ENCODE measurements around the gene NCKAP5.

Gene NCKAP5

GRCh38 chr2:133253793-133254192 is 314.5 kb downstream of the NCKAP5 start:
- Mint-ChIP-seq H3K4me3 (no peak overlapping the region), H3K27ac (no peak overlapping the region), H3K4me1 (no peaks in the 10 kb centered on the region), H3K27me3 (ENCODE audit: low read depth) (no peaks in the 10 kb centered on the region), H3K9me3 (no peaks in the 10 kb centered on the region), H3K36me3 (ENCODE audit: low read depth) (no peaks in the 10 kb centered on the region)
- TF ChIP-seq, protein P1, sequence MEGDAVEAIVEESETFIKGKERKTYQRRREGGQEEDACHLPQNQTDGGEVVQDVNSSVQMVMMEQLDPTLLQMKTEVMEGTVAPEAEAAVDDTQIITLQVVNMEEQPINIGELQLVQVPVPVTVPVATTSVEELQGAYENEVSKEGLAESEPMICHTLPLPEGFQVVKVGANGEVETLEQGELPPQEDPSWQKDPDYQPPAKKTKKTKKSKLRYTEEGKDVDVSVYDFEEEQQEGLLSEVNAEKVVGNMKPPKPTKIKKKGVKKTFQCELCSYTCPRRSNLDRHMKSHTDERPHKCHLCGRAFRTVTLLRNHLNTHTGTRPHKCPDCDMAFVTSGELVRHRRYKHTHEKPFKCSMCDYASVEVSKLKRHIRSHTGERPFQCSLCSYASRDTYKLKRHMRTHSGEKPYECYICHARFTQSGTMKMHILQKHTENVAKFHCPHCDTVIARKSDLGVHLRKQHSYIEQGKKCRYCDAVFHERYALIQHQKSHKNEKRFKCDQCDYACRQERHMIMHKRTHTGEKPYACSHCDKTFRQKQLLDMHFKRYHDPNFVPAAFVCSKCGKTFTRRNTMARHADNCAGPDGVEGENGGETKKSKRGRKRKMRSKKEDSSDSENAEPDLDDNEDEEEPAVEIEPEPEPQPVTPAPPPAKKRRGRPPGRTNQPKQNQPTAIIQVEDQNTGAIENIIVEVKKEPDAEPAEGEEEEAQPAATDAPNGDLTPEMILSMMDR (IDR thresholded peaks at IDR 0.05; ENCODE audit: unreplicated experiment in 3 of 3) = no peak

DNA sequence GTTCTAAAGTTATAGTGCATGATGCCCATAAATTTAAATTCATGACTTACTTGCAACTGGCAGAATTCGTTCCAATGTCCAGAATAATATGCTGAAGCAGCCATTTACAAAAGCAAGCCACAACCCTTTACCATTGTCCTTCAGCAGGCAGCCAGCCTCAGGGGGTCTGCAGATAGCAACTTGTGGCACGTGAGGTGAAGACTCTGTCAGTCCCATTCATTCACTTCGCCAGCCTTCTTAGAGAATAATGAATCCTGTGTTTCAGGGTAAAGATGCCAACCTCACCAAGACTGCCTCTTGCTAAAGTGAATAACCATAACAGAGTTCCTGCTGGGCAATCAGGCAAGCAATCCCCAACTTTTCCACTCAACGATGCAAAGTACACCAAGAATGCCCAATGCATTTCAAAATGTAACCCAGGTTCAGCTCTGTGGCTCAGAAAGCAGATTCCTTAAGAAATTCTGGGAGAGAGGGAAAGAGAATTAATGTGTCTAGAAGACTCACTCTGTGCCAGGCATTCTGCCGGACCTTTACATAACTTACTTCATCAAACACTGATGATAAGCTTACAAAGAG is 315.4 kb downstream of the NCKAP5 start:
- Mint-ChIP-seq H3K4me1 (no peaks in the 10 kb centered on the region), H3K36me3 (ENCODE audit: low read depth) (no peaks in the 10 kb centered on the region), H3K27me3 (ENCODE audit: low read depth) (no peaks in the 10 kb centered on the region), H3K4me3 (no peak overlapping the region), H3K9me3 (no peaks in the 10 kb centered on the region), H3K27ac (no peak overlapping the region)
- TF ChIP-seq, protein P1 (IDR thresholded peaks at IDR 0.05; ENCODE audit: unreplicated experiment in 3 of 3) = no peak

DNA sequence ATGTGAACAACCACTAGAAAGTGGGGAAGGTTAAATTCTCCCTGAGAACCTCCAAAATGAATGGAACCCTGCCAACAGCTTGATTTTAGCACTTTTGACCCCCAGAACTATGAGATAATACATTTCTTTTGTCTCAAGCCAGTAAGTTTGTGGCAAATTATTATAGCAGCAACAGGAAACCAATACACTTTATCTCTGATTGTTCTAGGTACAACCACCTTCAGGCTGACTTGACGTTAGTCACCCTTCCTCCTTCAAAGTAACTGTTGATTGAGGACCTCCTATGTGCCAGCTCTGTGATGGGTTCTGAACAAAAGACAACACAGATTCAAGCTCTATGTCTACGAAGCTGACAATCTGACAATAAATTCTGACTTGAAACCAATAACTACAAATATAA is 318.9 kb downstream of the NCKAP5 start:
- TF ChIP-seq, protein P1 (IDR thresholded peaks at IDR 0.05; ENCODE audit: unreplicated experiment in 3 of 3) = no peak
- Mint-ChIP-seq H3K9me3 (no peaks in the 10 kb centered on the region), H3K4me1 (peaks cover 5% of the 10 kb centered on the region), H3K27me3 (ENCODE audit: low read depth) (no peaks in the 10 kb centered on the region), H3K36me3 (ENCODE audit: low read depth) (no peaks in the 10 kb centered on the region), H3K27ac (no peak overlapping the region), H3K4me3 (no peak overlapping the region)

GRCh38 chr2:133248264-133248663 is 320.0 kb downstream of the NCKAP5 start:
- Mint-ChIP-seq H3K27me3 (ENCODE audit: low read depth) (no peaks in the 10 kb centered on the region), H3K9me3 (no peaks in the 10 kb centered on the region), H3K4me1 (peaks cover 5% of the 10 kb centered on the region), H3K4me3 (no peak overlapping the region), H3K27ac (no peak overlapping the region), H3K36me3 (ENCODE audit: low read depth) (no peaks in the 10 kb centered on the region)
- TF ChIP-seq, protein P1 (IDR thresholded peaks at IDR 0.05; ENCODE audit: unreplicated experiment in 3 of 3) = no peak

- Mint-ChIP-seq H3K27me3 (ENCODE audit: low read depth) (no peaks in the 10 kb centered on the region), H3K36me3 (ENCODE audit: low read depth) (no peaks in the 10 kb centered on the region), H3K27ac (no peak overlapping the region), H3K4me1 (peaks cover 5% of the 10 kb centered on the region), H3K9me3 (no peaks in the 10 kb centered on the region), H3K4me3 (no peak overlapping the region)
- TF ChIP-seq, protein P1 (IDR thresholded peaks at IDR 0.05; ENCODE audit: unreplicated experiment in 3 of 3) = no peak
Observed at GRCh38 chr2:133247631-133248030, 320.6 kb downstream of the NCKAP5 start.

DNA sequence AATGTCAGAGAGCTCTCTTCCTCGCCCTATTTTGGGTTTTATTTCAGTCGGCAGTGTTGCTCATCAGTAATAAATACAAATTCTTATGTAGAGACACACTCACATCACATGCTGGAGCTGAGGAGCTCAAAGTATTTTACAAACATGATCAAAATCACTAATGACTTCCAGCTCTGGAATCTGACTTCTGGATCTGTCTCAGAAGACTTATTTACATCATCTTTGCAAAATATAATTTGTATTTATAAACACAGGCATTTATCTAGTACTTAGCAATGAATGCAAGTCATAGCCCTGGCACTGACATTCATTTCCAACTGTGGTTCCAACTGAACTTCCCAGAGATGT is 327.1 kb downstream of the NCKAP5 start:
- H3K27me3 Mint-ChIP-seq (ENCODE audit: low read depth) = no peaks in the 10 kb centered on the region

More for the DNA sequence above, 327.1 kb downstream of the NCKAP5 start:
- no peaks in the 10 kb centered on the region for H3K9me3 Mint-ChIP-seq
- no peaks in the 10 kb centered on the region for H3K36me3 Mint-ChIP-seq (ENCODE audit: low read depth)
- TF ChIP-seq, protein P1 (IDR thresholded peaks at IDR 0.05; ENCODE audit: unreplicated experiment in 3 of 3) = no peak
- peaks cover 5% of the 10 kb centered on the region for H3K4me1 Mint-ChIP-seq
- no peak overlapping the region for H3K4me3 Mint-ChIP-seq
- peak overlapping the region in 1 of 3 experiments; percentile 33 for H3K27ac Mint-ChIP-seq

All from nephron (organoid).